HFF-Myc (cell line): ENCODE data around the gene EXD3.

Experiments used
- DNase-seq: peaks from one replicate; pipeline ENCODE4 v3.0.0-alpha.2; 2011; ENCODE audit warnings: low read depth; ENCODE audit errors: extremely low read depth
- H3K4me3 ChIP-seq: replicated peaks from 2 replicates; pipeline ENCODE4 v1.5.1; 2011; ENCODE audit warnings: low read depth, mild to moderate bottlenecking, control low read depth, low read length
- TF ChIP-seq, protein P1 (sequence below): IDR thresholded peaks from 2 replicates; pipeline ENCODE4 v1.5.1; 2012; ENCODE audit warnings: mild to moderate bottlenecking, low read depth, low read length, control low read depth; ENCODE audit errors: missing control alignments

EXD3 gene

GRCh38 chr9:137445275-137445807, 22.4 kb upstream of the EXD3 start:
- TF ChIP-seq, protein P1, sequence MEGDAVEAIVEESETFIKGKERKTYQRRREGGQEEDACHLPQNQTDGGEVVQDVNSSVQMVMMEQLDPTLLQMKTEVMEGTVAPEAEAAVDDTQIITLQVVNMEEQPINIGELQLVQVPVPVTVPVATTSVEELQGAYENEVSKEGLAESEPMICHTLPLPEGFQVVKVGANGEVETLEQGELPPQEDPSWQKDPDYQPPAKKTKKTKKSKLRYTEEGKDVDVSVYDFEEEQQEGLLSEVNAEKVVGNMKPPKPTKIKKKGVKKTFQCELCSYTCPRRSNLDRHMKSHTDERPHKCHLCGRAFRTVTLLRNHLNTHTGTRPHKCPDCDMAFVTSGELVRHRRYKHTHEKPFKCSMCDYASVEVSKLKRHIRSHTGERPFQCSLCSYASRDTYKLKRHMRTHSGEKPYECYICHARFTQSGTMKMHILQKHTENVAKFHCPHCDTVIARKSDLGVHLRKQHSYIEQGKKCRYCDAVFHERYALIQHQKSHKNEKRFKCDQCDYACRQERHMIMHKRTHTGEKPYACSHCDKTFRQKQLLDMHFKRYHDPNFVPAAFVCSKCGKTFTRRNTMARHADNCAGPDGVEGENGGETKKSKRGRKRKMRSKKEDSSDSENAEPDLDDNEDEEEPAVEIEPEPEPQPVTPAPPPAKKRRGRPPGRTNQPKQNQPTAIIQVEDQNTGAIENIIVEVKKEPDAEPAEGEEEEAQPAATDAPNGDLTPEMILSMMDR: peak; percentile 86
- no peak overlapping the region for H3K4me3 ChIP-seq
- peak; percentile 66 for DNase-seq

DNA sequence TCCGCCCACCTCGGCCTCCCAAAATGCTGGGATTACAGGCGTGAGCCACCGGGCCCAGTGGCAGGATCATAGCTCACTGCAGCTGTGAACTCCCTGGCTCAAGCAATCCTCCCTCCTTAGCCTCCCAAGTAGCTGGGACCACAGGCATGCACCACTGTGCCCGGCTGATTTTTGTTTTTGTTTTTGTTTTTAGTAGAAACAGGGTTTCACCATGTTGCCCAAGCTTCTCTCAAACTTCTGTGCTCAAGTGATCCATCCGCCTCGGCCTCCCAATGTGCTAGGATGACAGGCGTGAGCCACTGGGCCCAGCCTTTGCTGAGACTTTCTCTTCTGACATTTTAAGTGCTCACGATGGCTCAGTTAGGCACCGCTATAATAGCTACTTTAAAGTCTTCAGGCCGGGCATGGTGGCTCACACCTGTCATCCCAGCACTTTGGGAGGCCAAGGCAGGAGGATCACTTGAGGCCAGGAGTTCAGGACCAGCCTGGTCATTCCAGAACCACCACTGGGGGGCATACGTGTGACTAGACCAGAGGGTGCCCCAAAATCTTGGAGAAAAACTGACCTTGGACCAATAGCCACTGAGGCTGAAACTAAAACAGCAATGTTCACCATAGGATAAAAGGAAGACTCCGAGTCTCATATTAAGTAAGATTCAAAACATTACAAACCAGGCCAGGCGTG, 21.3 kb upstream of the EXD3 start:
- TF ChIP-seq, protein P1: no peak
- no peak overlapping the region for H3K4me3 ChIP-seq
- DNase-seq: no peak

- H3K4me3 ChIP-seq: no peak overlapping the region
- DNase-seq: no peak
- TF ChIP-seq, protein P1: no peak
Observed at GRCh38 chr9:137441935-137442321, 19.0 kb upstream of the EXD3 start.

GRCh38 chr9:137441289-137441934, 18.4 kb upstream of the EXD3 start, which contains the start of gene ENTPD8:
Gene ENTPD8, minus strand, starts transcription at chr9:137441357. Its CDS starts 3,072 bp downstream, at chr9:137438285.
- no peak for DNase-seq
- H3K4me3 ChIP-seq: peak within 1 kb of the TSS; percentile 27

DNA sequence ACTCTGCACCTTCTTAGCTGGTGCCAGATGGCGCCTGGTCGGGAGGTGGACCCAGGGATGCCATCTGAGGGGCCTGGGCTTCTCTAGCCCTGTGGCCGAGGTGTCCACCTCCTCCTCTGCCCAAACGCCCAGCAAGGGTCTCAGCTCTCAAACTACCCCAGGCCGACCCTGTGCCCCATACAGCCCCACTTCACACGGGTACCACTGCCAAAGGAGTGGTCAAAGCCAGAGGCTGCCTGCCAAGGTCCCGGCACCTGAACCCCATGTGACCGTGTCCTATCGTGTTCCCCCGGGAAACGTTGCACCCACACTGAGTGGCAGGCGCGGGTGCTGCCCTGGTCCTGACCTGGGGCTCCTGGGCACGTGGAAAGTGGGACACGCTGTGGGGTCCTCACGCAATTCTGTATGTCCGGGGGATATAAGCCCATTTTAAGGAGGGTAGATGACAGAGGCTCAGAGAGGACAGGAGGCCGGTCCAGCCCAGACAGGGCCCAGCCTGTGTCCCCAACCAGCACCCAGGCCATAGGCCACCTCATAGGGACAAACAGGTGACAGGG, 16.3 kb upstream of the EXD3 start:
- H3K4me3 ChIP-seq: no peak overlapping the region
- TF ChIP-seq, protein P1: no peak
- DNase-seq: no peak

More at GRCh38 chr9:137441289-137441934, 18.4 kb upstream of the EXD3 start, which contains the start of gene ENTPD8:
- TF ChIP-seq, protein P1: no peak

DNA sequence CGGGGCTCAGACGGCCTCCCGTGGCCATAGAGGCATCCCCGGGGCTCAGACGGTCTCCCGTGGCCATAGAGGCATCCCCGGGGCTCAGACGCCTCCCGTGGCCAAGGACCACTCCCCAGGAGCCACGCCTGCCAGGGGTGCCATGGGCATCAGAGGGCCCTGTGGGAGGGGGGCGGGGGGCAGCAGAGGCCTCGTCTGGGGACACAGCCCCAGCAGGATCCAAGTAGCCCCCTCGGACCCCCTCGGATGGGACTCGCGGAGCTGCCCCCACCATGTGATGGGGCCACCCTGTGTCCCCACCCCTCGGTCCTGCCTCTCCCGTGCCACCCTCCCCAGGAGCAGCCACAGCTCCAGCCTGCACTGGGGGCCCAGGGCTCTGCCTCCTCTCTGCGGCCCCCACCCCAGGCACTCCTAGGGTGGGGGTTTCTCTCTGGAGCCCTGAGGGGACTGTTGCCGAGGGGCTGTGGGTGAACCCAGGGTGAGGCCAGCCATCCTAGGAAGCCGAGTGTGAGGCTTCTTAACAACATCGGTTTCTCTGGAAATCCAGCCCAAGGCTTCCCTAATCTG, 15.7 kb upstream of the EXD3 start:
- no peak overlapping the region for H3K4me3 ChIP-seq
- DNase-seq: no peak
- TF ChIP-seq, protein P1: no peak
